Stimulated activated CD8-positive, alpha-beta memory T cell treated with anti-CD3 and anti-CD28 coated beads, Interleukin-12 subunit alpha, Interleukin-12 subunit beta, amount 100 ng/mL, for 4 hours (primary cell): ENCODE data around the gene STIMATE.

Experiments used
- DNase-seq: peaks from one replicate; pipeline ENCODE4 v3.0.0-alpha.2; 2020; ENCODE audit warnings: low read depth

STIMATE gene

GRCh38 chr3:52893723-52894122 is 3.6 kb downstream of the STIMATE start:
- no peak for DNase-seq

GRCh38 chr3:52892625-52893311 is 4.6 kb downstream of the STIMATE start:
- DNase-seq, result no peak

GRCh38 chr3:52892290-52892624 is 5.1 kb downstream of the STIMATE start:
- DNase-seq, result no peak

- DNase-seq, result no peak
Observed at GRCh38 chr3:52891615-52892081, 5.7 kb downstream of the STIMATE start.

GRCh38 chr3:52891164-52891563 is 6.2 kb downstream of the STIMATE start:
- no peak for DNase-seq

- DNase-seq, result no peak
Observed at GRCh38 chr3:52890735-52891134, 6.6 kb downstream of the STIMATE start.

- DNase-seq, result no peak
Observed at GRCh38 chr3:52889901-52890300, 7.4 kb downstream of the STIMATE start.

- DNase-seq, result no peak
Observed at GRCh38 chr3:52887166-52887565, 10.2 kb downstream of the STIMATE start.

GRCh38 chr3:52886049-52886730 is 11.2 kb downstream of the STIMATE start:
- DNase-seq, result no peak

GRCh38 chr3:52882377-52882776 is 15.0 kb downstream of the STIMATE start:
- DNase-seq, result no peak

- no peak for DNase-seq
Observed at GRCh38 chr3:52881871-52882270, 15.5 kb downstream of the STIMATE start.

- DNase-seq, result no peak
Observed at GRCh38 chr3:52880474-52880873, 16.9 kb downstream of the STIMATE start.

GRCh38 chr3:52880047-52880446 is 17.3 kb downstream of the STIMATE start:
- no peak for DNase-seq

- no peak for DNase-seq
Observed at GRCh38 chr3:52879581-52879980, 17.8 kb downstream of the STIMATE start.

- no peak for DNase-seq
Observed at GRCh38 chr3:52879090-52879489, 18.3 kb downstream of the STIMATE start.

- DNase-seq, result no peak
Observed at GRCh38 chr3:52877085-52877484, 20.3 kb downstream of the STIMATE start.

GRCh38 chr3:52874864-52875587 is 22.3 kb downstream of the STIMATE start:
- DNase-seq, result no peak

- no peak for DNase-seq
Observed at GRCh38 chr3:52874160-52874701, 23.1 kb downstream of the STIMATE start.

- no peak for DNase-seq
Observed at GRCh38 chr3:52873433-52874159, 23.8 kb downstream of the STIMATE start.

GRCh38 chr3:52872245-52872644 is 25.1 kb downstream of the STIMATE start:
- DNase-seq, result no peak

- no peak for DNase-seq
Observed at GRCh38 chr3:52871761-52872160, 25.6 kb downstream of the STIMATE start.

- no peak for DNase-seq
Observed at GRCh38 chr3:52870471-52870870, 26.9 kb downstream of the STIMATE start.
